Lower leg skin (tissue), 4 donors: ENCODE measurements around the gene PPARGC1A. TPM values are rescaled to one million over a fixed set of nuclear protein-coding genes. Genes with fewer than 3 reads are reported as not detected.
A peak's percentile ranks its signal among the peaks of the same experiment; 100 is the strongest.

Experiments
- DNase-seq, 2 donors: peaks; one replicate each; pipeline ENCODE4 v3.0.0-alpha.2; 2019; ENCODE audit warnings: low spot score in 2 of 2
- H3K4me3 ChIP-seq: fragments of 200-600 bp; sonication (generic); 2 replicates; pipeline ENCODE4 v1.5.1; 2017; ENCODE audit warnings: mild to moderate bottlenecking, low read depth; ENCODE audit not compliant: poor library complexity, severe bottlenecking
- CTCF ChIP-seq, 3 donors: fragments of 450-650 bp; IDR thresholded peaks; one replicate each; pipeline ENCODE4 v1.5.1; 2016; ENCODE audit warnings: antibody characterized with exemption in 3 of 3, mild to moderate bottlenecking in 3 of 3, moderate library complexity in 2 of 3
- POLR2A ChIP-seq, 2 donors: fragments of 450-650 bp; IDR thresholded peaks; one replicate each; pipeline ENCODE4 v1.6.1; 2016 to 2017; ENCODE audit warnings: antibody characterized with exemption in 2 of 2, mild to moderate bottlenecking in 1 of 2, moderate library complexity in 1 of 2
- WGBS, 2 donors: methylation state at CpG; one replicate each; pipeline ENCODE4 v1.1.5; 2018; 5-methylcytosine and 5-hydroxymethylcytosine counted together
- intact Hi-C: fragments of 100-400 bp; cut with DNase I; formaldehyde crosslinking; loops from one replicate; pipeline ENCODE4 v1.15.0; 2023; ENCODE audit warnings: low total_unique reads
- total RNA-seq, 4 donors: library from RNA; depleted of rRNA; stranded (reverse); fragments of >200 nt; gene quantifications; one replicate each; pipeline ENCODE4 v1.1.0, GENCODE V29; 2016

PPARGC1A gene
- total RNA-seq, 4 donors from 2014 or later, result 3.4 to 40.0 (median 14.1) TPM

GRCh38 chr4:23932901-23933308 is 43.1 kb upstream of the PPARGC1A start:
- WGBS, 2 donors, result 29 to 52% methylated on average over 6 of the region's 6 CpGs
- intact Hi-C loops, result no loop called here
- DNase-seq, result no peak
- H3K4me3 ChIP-seq, result no peak overlapping the region
- no peak for TF ChIP-seq POLR2A (IDR thresholded peaks at IDR 0.05)
- TF ChIP-seq CTCF (IDR thresholded peaks at IDR 0.05), result no peak

- intact Hi-C loops, result no loop called here
Measured at GRCh38 chr4:23932186-23932585, 42.3 kb upstream of the PPARGC1A start.

GRCh38 chr4:23931489-23931830 is 41.6 kb upstream of the PPARGC1A start:
- 48 to 56% methylated on average over 2 of the region's 2 CpGs for WGBS, 2 donors
- no peak for DNase-seq
- no peak overlapping the region for H3K4me3 ChIP-seq
- intact Hi-C loops, result no loop called here
- no peak for TF ChIP-seq POLR2A (IDR thresholded peaks at IDR 0.05)
- no peak for TF ChIP-seq CTCF (IDR thresholded peaks at IDR 0.05)

More at GRCh38 chr4:23932186-23932585, 42.3 kb upstream of the PPARGC1A start:
- H3K4me3 ChIP-seq, result no peak overlapping the region
- WGBS, 2 donors, result 90 to 96% methylated on average over 4 of the region's 4 CpGs
- TF ChIP-seq CTCF (IDR thresholded peaks at IDR 0.05) (no peak), POLR2A (IDR thresholded peaks at IDR 0.05) (no peak)
- DNase-seq, result no peak

GRCh38 chr4:23930750-23931488 is 41.1 kb upstream of the PPARGC1A start:
- intact Hi-C loops, result no loop called here
- 37 to 41% methylated on average over 10 of the region's 10 CpGs for WGBS, 2 donors
- peak; percentile 82 to 95 for DNase-seq
- no peak overlapping the region for H3K4me3 ChIP-seq
- TF ChIP-seq POLR2A (IDR thresholded peaks at IDR 0.05) (no peak), CTCF (IDR thresholded peaks at IDR 0.05) (no peak)

- WGBS, 2 donors, result 76 to 81% methylated on average over 3 of the region's 3 CpGs
- intact Hi-C loops, result no loop called here
- no peak for DNase-seq
- TF ChIP-seq CTCF (IDR thresholded peaks at IDR 0.05), result no peak
- no peak for TF ChIP-seq POLR2A (IDR thresholded peaks at IDR 0.05)
- H3K4me3 ChIP-seq, result no peak overlapping the region
Measured at GRCh38 chr4:23929248-23929647, 39.4 kb upstream of the PPARGC1A start.

- 80 to 84% methylated on average over 4 of the region's 4 CpGs for whole genome bisulfite sequencing, 2 donors
- TF ChIP-seq CTCF (IDR thresholded peaks at IDR 0.05) (no peak), POLR2A (IDR thresholded peaks at IDR 0.05) (no peak)
- H3K4me3 ChIP-seq, result no peak overlapping the region
- intact Hi-C loops, result no loop called here
- DNase-seq, result no peak
Measured at GRCh38 chr4:23924556-23924955, 34.7 kb upstream of the PPARGC1A start.
